Stimulated activated naive CD8-positive, alpha-beta T cell treated with anti-CD3 and anti-CD28 coated beads, Interleukin-15, amount 100 ng/mL, for 72 hours (primary cell): ENCODE measurements around the gene NTM.
"Not testable (repeated sequence)": the region's sequence is repeated elsewhere in the genome, so short reads cannot be mapped to it uniquely, and the experiment has no call there.

Source experiments
- ATAC-seq: fragments of 150-1000 bp; cut with Tn5 transposase; 2 replicates; pipeline ENCODE4 v1.10.0; 2021; ENCODE audit warnings: mild to moderate bottlenecking, moderate library complexity
- DNase-seq, 2 donors: peaks; one replicate each; pipeline ENCODE4 v3.0.0; 2021 to 2022
- H3K27ac Mint-ChIP-seq, 2 donors: one replicate each; pipeline ENCODE4 v1.8.0; 2022; ENCODE audit warnings: mild to moderate bottlenecking in 2 of 2, mixed read lengths in 2 of 2, moderate library complexity in 2 of 2
- H3K27me3 Mint-ChIP-seq: one replicate; pipeline ENCODE4 v1.8.0; 2022; ENCODE audit warnings: mixed read lengths
- H3K4me1 Mint-ChIP-seq: one replicate; pipeline ENCODE4 v1.8.0; 2022; ENCODE audit warnings: mild to moderate bottlenecking, mixed read lengths
- H3K4me3 Mint-ChIP-seq, 2 donors: one replicate each; pipeline ENCODE4 v1.8.0; 2022; ENCODE audit warnings: mild to moderate bottlenecking in 2 of 2, mixed read lengths in 2 of 2, moderate library complexity in 1 of 2
- H3K9me3 Mint-ChIP-seq, 2 donors: one replicate each; pipeline ENCODE4 v1.8.0; 2022; ENCODE audit warnings: mixed read lengths in 2 of 2

NTM gene

DNA sequence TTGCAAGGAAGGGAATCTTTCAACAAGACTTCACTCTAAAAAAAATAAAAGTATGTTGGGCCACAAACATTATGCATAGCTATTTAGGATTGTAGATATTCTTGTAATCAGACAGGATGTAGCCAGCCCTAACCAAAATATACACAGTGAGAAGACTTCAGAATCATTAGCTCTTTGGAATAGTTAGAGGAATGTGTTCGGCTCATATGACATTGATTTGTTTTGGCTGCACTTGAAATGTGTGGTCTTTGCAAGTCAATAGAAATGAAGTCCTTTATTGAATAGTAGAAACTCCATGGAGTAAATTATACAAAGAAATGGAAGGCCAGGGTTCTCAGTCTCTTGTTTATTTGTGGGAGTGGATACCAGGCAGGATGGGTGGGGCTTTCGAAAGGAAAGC, 692.1 kb downstream of the NTM start:
- H3K4me1 Mint-ChIP-seq = no peaks in the 10 kb centered on the region
- no peak for DNase-seq

DNA sequence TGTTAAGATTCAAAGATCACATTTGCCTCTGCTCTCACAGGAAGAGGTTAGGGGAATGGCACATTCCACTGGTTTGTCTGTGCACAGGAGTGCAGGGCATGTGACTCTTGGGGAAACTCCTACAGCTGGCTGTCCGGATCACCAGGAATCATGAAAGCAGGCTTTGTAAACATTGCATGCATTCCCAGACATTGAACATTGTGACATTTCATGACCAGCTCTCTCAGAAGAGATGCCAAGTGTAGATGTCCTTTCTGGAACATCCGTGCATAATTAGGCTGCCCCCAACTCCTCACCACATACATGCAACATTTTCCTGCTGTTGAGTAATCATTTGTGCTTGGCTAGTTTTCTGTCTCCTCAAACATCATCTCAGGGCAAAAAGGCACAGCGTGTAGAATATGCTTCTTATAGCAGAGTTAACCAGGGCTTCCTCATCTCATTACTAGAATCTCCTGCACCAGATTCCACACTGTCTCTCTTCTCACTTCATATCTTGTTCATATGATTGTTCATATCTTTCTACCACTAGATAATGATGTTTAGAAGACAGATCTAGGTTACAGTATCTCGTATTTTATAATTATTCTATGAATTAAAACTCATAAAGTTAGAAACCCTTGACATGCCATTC, 694.7 kb downstream of the NTM start:
- DNase-seq = no peak
- Mint-ChIP-seq H3K27ac (no peak overlapping the region), H3K4me1 (no peaks in the 10 kb centered on the region), H3K4me3 (no peak overlapping the region), H3K27me3 (no peaks in the 10 kb centered on the region), H3K9me3 (peaks cover 2 to 9% of the 10 kb centered on the region in 2 donors)
- no peak for ATAC-seq

More for the DNA sequence above, 692.1 kb downstream of the NTM start:
- Mint-ChIP-seq H3K9me3 (peaks cover 5 to 14% of the 10 kb centered on the region in 2 donors), H3K27ac (no peak overlapping the region), H3K4me3 (no peak overlapping the region), H3K27me3 (no peaks in the 10 kb centered on the region)
- ATAC-seq = no peak

DNA sequence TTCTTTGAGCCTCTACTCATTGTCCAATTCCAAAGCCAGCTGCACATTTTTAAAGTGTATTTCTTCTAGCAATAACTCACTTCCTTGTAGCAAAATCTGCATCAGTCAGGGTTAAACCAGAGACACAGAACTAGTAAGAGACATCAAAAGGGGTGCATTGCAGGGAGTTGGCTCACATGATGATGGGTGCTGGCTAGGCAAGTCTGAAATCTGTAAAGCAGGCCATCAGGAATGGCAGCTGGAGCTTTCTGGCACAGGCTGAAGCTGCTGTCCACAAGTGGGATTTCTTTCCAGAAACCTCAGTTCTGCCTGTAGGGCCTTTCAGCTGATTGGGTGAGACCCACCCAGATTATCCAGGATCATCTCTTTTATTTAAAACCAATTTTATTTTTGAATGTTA, 698.1 kb downstream of the NTM start:
- Mint-ChIP-seq H3K4me1 (no peaks in the 10 kb centered on the region), H3K4me3 (no peak overlapping the region), H3K27ac (no peak overlapping the region), H3K9me3 (peaks cover 0 to 8% of the 10 kb centered on the region in 2 donors), H3K27me3 (no peaks in the 10 kb centered on the region)
- DNase-seq (no peak), ATAC-seq (no peak)

DNA sequence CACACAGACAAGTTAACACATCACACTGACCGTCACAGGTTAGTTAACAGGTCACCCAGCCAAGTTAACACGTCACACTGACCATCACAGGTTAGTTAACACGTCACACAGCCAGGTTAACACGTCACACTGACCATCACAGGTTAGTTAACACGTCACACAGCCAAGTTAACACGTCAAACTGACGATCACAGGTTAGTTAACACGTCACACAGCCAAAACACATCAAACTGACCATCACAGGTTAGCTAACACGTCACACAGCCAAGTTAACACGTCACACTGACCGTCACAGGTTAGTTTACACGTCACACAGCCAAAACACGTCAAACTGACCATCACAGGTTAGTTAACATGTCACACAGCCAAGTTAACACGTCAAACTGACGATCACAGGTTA, 699.2 kb downstream of the NTM start:
- not testable (repeated sequence) for H3K4me1 Mint-ChIP-seq

DNA sequence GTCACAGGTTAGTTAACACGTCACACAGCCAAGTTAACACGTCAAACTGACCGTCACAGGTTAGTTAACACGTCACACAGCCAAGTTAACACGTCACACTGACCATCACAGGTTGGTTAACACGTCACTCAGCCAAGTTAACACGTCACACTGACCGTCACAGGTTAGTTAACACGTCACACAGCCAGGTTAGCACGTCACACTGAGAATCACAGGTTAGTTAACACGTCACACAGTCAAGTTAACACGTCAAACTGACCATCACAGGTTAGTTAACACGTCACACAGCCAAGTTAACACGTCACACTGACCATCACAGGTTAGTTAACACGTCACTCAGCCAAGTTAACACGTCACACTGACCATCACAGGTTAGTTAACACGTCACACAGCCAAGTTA, 700.5 kb downstream of the NTM start:
- H3K4me1 Mint-ChIP-seq, DNase-seq, H3K9me3 Mint-ChIP-seq, H3K27me3 Mint-ChIP-seq, H3K4me3 Mint-ChIP-seq, ATAC-seq, H3K27ac Mint-ChIP-seq: not testable (repeated sequence)

More for the DNA sequence above, 699.2 kb downstream of the NTM start:
- H3K4me3 Mint-ChIP-seq, H3K27ac Mint-ChIP-seq, H3K9me3 Mint-ChIP-seq, ATAC-seq, H3K27me3 Mint-ChIP-seq, DNase-seq: not testable (repeated sequence)

DNA sequence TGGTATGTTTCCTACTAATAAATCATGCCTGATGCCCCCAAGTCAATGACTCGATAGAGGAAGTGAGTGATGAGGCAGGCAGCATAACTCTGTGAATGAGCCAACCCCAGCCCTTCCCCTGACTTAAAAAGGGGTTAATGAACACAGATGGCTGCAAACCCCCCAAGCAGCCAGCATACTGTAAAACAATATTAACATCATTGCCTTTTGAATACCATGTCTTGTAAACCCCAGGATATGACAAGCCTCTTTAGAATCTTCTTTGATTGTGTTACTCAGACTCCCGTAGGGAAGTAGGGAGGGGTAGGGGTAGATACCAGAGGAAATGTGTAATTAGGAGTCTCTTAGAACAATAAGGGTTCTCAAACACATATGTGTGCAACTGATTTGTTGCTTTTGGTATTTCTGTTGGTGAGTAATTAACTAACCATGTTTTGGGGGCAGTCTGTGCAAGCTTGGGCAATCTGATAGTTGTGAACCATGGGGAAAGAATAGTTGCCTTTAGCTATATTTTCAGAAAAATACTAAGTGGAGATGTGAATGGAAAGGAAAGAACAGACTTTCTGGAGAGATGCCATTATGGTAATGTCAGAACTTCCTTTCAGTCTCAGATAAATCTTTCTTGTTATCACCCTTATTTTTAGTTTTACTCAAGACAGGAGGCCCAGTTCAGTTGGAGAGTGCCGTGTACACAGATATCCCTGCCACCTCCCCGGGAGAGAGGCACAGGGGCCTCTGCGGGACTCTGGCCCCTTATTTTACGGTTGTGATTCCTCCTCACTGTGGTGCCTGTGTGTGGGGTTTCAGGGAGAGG, 701.8 kb downstream of the NTM start:
- H3K27ac Mint-ChIP-seq = no peak overlapping the region
- no peaks in the 10 kb centered on the region for H3K4me1 Mint-ChIP-seq
- no peak overlapping the region for H3K4me3 Mint-ChIP-seq
- ATAC-seq = no peak
- DNase-seq = no peak
- H3K27me3 Mint-ChIP-seq = no peaks in the 10 kb centered on the region
- H3K9me3 Mint-ChIP-seq = no peaks in the 10 kb centered on the region

DNA sequence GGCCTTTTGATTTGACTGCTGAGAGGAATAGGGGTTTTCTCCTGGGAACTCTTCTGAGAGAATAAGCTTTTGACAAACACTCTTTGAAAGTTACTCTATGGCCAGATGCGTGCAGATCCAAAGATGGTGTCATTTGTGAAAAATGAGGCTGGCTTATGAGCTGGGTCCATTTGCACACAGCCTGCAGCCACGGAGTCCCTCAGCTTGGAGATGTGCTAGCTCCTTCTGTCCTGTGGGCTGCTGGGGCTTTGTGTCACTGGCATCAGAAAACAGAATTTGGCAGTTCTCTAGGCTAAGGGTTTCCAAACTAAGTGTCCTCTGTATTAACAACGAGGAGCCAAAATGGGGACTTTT, 702.4 kb downstream of the NTM start:
- DNase-seq (no peak), ATAC-seq (no peak)
- Mint-ChIP-seq H3K4me3 (no peak overlapping the region), H3K27me3 (no peaks in the 10 kb centered on the region), H3K27ac (no peak overlapping the region), H3K4me1 (no peaks in the 10 kb centered on the region), H3K9me3 (no peaks in the 10 kb centered on the region)

DNA sequence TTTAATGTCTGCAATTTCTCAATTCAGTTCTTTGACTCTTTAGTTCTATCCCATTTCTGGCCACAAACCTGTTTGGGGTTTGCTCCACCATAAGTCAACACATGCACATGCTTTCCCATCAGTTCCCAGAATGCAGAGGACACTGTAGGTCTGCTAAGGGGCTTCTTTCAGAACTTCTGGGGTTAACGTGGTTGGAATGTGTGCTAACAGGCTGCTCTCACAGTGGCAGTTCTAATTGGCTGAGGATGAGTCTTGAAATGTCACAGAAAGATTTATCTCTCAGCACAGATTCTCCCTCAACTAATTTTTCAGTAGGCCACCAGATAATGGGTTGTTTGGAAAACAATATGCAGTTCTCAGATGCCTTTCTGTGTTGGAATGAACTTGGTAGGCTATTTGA, 703.4 kb downstream of the NTM start:
- no peak for DNase-seq

DNA sequence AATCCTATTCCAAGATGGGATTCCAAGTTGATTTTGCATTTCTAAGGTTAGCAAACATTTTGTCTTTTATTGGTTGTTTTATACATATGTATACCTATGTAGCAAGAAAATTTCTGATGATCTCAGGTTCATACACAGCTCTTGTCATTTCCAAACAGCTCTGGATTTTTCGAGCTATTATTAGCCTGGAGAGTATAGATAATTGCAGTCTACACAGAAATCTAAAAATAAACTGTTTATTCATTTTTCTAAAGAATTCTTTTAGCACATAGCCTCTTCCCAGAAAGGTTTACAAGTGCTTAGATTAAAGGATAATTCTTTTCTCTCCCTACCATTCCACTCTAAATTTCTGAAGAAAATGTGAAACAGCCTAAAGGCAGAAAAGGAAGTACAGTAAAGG, 705.0 kb downstream of the NTM start:
- no peak overlapping the region for H3K4me3 Mint-ChIP-seq
- no peaks in the 10 kb centered on the region for H3K4me1 Mint-ChIP-seq
- no peaks in the 10 kb centered on the region for H3K9me3 Mint-ChIP-seq
- no peaks in the 10 kb centered on the region for H3K27me3 Mint-ChIP-seq
- H3K27ac Mint-ChIP-seq = no peak overlapping the region
- no peak for DNase-seq
- no peak for ATAC-seq

More for the DNA sequence above, 703.4 kb downstream of the NTM start:
- no peak for ATAC-seq
- no peaks in the 10 kb centered on the region for H3K9me3 Mint-ChIP-seq
- no peaks in the 10 kb centered on the region for H3K4me1 Mint-ChIP-seq
- H3K4me3 Mint-ChIP-seq = no peak overlapping the region
- no peak overlapping the region for H3K27ac Mint-ChIP-seq
- no peaks in the 10 kb centered on the region for H3K27me3 Mint-ChIP-seq

DNA sequence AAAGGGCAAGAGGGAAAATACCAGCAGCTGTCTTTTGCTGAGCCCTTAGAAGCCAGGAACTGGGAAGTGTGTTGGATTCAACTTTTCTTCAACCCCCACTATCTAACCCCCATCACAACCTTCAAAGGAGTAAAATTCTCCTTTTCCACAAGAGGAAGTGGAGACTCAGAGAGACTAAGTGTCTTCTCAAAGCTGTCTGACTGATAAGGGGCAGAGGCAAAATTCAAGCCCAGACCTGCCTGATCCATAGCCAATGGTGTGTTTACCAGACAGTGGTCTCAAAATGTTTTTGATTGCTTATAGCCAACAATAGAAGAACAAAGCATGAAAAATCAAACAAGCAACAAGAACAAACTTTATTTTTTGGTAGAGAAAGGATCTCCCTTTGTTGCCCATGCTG, 707.0 kb downstream of the NTM start:
- no peak overlapping the region for H3K4me3 Mint-ChIP-seq
- no peak overlapping the region for H3K27ac Mint-ChIP-seq
- H3K27me3 Mint-ChIP-seq = no peaks in the 10 kb centered on the region
- no peaks in the 10 kb centered on the region for H3K9me3 Mint-ChIP-seq
- DNase-seq = no peak
- H3K4me1 Mint-ChIP-seq = no peaks in the 10 kb centered on the region
- ATAC-seq = no peak

DNA sequence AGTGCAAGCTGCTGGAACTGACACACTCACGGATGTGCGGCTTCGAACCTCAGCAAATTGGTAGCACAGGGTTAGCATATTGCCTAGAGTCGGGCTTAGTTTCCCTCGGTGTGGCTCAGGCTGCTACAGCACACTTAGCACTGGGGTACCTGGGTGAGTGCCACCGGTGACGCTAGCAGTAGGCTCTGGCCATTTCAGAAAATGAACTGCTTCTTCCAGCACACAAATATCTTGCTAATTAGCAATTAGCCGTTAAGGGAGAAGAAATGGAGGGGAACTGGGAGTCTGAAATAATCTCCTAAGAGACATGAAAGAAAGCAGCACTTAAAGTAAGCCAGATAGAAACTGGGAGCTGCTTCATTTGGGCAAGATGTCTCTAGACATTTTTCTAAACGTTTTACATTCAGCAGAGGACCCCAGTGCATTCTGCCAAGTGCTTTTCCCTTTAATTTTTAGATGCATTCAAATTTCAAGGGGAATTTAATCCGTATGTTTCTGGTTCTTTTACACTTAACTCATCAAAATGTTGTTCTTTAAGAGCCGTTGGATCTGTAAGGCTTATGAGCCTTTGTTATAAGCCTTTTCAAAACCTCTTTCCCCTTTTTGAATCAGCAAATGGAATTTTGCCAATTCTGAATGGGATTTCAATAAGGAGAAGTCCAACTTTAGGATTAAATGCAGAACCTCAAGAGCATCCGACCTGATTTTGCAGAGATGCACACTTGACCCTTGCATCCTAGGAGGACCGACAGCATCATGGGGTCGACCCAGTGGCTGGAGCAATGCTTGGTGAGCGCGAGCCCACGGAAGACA, 708.1 kb downstream of the NTM start:
- H3K4me3 Mint-ChIP-seq = no peak overlapping the region
- no peaks in the 10 kb centered on the region for H3K4me1 Mint-ChIP-seq
- no peak for DNase-seq
- ATAC-seq = no peak
- no peaks in the 10 kb centered on the region for H3K27me3 Mint-ChIP-seq
- H3K9me3 Mint-ChIP-seq = no peaks in the 10 kb centered on the region
- H3K27ac Mint-ChIP-seq = no peak overlapping the region

DNA sequence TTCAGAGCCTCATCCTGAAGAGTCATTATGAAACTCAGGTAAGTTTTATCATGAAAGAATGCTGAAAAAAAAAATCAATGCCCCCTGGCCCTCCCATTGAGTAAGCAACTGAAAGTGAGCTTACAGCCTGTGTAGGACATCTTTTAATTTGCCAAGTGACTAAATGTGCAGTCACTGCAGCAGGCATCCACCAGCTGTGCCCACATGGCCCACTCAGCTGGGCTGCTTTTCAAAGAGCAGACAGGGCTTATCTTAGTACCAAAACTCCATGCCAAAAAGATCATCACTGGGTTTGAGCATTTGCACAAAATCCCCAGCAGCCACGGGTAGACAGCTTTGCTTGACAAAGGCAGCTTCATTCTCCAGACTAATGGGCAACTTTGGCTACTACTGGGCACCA, 709.7 kb downstream of the NTM start:
- Mint-ChIP-seq H3K27me3 (no peaks in the 10 kb centered on the region), H3K27ac (no peak overlapping the region), H3K4me1 (no peaks in the 10 kb centered on the region), H3K9me3 (no peaks in the 10 kb centered on the region), H3K4me3 (no peak overlapping the region)
- ATAC-seq (no peak), DNase-seq (no peak)

DNA sequence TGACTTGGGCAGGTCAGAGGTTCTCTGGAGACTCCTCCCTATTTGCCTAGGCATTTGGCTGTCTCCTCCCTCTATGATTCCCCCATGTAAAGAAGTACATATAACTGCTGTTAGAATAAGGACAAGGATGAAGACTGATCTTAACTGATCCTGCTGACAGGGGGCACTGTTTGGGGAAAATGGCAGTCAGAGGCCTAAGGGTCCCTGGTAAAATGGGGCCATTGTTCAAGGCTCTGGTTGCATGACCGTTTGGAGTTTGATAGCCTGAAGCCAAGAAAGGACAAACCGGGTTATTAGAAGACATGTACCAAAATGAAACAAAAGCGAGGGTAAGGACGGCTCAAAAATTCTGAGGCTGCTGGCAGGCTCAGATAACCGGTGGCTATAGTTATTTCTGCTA, 712.2 kb downstream of the NTM start:
- H3K9me3 Mint-ChIP-seq = peaks cover 0 to 5% of the 10 kb centered on the region in 2 donors
- ATAC-seq (no peak), DNase-seq (no peak)
- H3K4me3 Mint-ChIP-seq = no peak overlapping the region
- no peak overlapping the region for H3K27ac Mint-ChIP-seq
- H3K4me1 Mint-ChIP-seq = no peaks in the 10 kb centered on the region
- H3K27me3 Mint-ChIP-seq = no peaks in the 10 kb centered on the region

DNA sequence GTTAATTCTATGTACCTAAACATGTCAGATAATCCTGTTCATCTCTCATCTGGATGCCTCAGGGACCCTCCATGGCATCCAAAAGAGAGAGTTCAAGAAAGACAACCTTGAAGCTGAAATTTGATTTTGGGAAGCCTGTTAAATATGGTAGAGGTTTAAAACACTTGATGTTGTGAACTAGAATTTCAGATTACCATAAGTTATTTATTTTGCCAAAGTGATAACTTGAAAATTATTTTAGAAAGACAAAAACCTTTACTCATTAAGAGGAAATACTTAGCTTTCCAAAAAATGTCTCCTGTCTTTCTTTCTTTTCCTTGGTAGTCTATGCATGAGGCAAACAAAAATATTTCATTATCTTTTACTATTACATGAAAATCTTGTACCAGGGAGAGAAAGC, 714.0 kb downstream of the NTM start:
- ATAC-seq = no peak
- Mint-ChIP-seq H3K27me3 (no peaks in the 10 kb centered on the region), H3K9me3 (peaks cover 0 to 9% of the 10 kb centered on the region in 2 donors), H3K27ac (no peak overlapping the region), H3K4me1 (no peaks in the 10 kb centered on the region), H3K4me3 (no peak overlapping the region)
- no peak for DNase-seq

DNA sequence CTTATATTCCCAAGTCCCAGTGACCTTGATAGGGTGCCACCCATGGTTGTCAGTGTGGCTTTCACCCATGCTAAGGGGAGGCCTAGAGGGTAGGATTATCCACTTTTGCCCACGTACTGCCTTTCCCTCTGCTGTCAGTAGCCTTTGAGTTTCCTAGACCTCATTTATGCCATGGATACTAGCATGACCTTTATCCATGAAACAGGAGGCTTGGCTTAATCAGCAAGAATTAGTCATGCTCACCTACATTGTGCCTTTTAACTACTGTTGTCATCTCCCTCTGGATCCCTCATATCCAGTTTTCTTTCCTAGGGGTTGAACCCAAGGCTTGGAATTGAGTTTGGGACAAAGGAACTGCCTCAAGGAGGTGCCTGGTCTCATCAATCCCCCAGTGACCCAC, 716.7 kb downstream of the NTM start:
- Mint-ChIP-seq H3K4me1 (no peaks in the 10 kb centered on the region), H3K9me3 (peaks cover 7 to 9% of the 10 kb centered on the region in 2 donors), H3K27ac (no peak overlapping the region), H3K4me3 (no peak overlapping the region), H3K27me3 (no peaks in the 10 kb centered on the region)
- no peak for ATAC-seq
- no peak for DNase-seq

DNA sequence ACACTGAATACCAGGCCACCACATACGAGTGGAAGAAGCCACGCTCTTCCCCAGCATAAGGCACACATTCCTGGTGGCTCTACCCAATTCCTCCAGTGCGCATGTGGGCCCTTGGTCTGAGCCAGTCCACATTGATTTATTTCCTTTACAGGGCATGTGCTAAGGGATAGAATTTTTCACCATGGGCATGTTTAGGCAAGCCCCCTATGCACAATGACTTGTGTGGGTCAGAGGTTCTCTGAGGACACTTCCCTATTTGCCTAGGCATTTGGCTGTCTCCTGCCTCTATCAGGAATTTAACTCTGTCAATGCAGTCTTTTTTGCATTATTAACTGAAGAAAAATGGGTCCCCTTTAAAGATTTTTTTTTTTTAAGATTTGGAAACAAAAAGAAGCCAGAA, 718.1 kb downstream of the NTM start:
- Mint-ChIP-seq H3K27me3 (no peaks in the 10 kb centered on the region), H3K9me3 (peaks cover 9 to 11% of the 10 kb centered on the region in 2 donors), H3K27ac (no peak overlapping the region), H3K4me1 (no peaks in the 10 kb centered on the region), H3K4me3 (no peak overlapping the region)
- no peak for DNase-seq
- no peak for ATAC-seq
